ENCODE results near the gene SERAC1.
"Not testable (repeated sequence)": the region's sequence is repeated elsewhere in the genome, so short reads cannot be mapped to it uniquely, and the experiment has no call there.

SERAC1 gene

DNA sequence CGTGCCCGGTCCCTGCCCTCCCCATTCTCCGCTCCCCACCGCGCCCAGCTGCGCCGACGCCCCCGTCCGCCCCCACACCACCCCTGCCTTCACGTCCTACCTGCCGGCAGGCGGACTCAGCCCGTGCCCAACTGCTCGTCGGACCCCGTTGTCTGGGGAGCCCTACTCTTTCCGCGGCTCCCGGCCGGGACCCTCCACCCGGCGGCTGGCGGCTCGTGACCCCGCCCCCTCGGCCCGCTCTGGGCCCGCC is at the start of gene SERAC1:
Gene SERAC1 (minus strand): TSS at position 223 of the 250 bp plus-strand sequence. CDS start 9,899 bp downstream, outside the sequence.
- no peak for DNase-seq

DNA sequence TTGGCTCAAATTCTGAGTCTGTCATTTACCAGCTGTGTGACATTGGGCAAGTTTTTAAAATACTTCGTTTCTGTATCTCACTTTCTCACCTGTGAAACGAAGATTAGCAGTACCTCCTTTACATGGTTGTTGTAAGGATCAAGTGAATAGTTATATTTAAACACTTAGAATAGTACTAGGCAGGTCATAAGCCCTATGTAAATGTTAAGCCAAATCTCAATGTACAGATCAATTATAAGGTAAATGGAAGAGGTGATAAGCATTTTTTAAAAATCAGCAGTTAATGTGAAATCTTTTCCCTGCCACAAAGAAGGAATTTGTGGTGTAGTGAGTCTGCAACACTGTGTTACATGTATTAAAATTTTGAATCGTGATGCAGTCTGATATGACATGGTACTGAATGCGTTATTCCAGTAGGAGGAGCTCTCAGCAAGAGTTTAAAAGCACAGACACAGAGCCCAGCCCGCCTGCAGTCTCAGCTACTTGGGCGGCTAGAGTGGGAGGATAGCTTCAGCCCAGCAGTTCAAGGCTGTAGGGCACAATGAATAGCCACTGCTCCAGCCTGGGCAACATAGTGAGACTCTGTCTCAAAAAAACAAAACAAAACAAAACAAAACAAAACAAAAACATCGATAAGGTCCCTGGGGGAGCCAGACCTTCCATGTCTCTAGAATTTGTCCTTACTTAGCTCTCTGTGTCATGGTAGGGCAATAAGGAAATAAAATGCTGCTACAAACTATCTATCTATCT is 46.0 kb upstream of the SERAC1 start:
- DNase-seq: peak; percentile 57

DNA sequence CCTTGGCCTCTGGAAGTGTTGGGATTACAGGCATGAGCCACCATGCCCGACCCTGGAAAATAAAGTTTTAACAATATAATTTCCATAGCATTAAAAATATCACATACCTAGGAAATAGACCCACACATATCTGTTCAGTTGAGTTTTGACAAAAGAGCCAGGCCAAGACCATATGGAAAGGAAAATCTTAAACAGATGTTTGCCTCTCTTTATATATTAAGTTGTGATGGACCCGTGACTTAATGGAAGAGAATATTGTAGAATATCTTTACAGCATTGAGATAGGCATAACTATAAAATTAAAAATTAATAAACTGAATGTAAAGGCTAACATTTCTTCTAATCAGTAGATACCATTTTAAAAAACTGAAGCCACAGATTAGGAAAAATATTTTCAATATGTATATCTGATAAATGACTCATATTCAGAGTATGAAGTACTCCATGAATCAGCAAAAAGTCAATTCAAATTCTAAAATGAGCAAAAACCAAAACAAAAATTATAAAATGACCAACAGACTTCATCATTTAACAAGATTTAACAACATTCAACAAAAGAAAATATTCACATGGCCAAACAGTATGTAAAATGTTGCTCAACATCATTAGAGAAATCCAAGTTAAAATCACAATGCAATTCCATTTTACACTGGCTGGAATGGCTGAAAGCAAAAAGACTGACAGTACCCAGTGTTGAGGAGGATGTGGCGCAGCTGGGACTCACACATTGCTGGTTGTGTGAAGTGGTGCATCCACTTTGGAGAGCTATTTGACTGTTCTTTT is 43.4 kb upstream of the SERAC1 start:
- DNase-seq: no peak

DNA sequence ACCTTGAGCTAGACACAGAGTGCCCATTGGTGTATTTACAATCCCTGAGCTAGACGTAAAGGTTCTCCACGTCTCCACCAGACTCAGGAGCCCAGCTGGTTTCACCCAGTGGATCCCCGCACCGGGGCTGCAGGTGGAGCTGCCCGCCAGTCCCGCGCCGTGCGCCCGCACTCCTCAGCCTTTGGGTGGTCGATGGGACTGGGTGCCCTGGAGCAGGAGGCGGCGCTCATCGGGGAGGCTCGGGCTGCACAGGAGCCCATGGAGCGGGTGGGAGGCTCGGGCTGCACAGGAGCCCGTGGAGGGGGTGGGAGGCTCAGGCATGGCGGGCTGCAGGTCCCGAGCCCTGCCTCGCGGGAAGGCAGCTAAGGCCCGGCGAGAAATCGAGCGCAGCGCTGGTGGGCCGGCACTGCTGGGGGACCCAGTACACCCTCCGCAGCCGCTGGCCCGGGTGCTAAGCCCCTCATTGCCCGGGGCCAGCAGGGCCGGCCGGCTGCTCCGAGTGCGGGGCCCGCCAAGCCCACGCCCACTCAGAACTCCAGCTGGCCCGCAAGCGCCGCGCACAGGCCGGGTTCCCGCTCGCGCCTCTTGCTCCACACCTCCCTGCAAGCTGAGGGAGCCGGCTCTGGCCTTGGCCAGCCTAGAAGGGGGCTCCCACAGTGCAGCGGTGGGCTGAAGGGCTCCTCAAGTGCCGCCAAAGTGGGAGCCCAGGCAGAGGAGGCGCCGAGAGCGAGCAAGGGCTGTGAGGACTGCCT is 41.7 kb upstream of the SERAC1 start:
- DNase-seq: not testable (repeated sequence)

DNA sequence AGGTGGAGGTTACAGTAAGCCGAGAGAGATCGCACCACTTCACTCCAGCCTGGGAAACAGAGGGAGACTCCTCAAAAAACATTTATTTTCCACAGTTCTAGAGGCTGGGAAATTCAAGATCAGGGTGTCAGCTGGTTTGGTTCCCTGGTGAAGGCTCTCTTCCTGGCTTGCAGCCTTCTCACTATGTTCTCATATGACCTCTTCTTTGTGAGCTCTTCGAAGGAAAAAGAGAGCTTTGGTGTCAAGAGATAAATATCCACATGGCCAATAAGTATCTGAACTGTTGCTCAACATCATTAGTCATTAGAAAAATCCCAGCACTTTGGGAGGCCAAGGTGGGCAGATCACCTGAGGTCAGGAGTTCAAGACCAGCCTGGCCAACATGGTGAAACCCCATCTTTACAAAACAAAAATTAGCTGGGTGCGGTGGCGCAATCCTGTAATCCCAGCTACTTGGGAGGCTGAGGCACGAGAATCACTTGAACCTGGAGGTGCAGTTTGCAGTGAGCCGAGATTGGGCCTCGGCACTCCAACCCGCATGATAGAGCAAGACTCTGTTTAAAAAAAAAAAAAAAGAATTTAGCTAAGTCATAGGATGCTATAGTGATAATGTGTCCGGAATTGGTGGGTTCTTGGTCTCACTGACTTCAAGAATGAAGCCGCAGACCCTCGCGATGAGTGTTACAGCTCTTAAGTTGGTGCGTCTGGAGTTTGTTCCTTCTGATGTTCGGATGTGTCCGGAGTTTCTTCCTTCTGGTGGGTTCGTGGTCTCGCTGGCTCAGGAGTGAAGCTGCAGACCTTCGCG is 40.4 kb upstream of the SERAC1 start:
- DNase-seq: not testable (repeated sequence)

DNA sequence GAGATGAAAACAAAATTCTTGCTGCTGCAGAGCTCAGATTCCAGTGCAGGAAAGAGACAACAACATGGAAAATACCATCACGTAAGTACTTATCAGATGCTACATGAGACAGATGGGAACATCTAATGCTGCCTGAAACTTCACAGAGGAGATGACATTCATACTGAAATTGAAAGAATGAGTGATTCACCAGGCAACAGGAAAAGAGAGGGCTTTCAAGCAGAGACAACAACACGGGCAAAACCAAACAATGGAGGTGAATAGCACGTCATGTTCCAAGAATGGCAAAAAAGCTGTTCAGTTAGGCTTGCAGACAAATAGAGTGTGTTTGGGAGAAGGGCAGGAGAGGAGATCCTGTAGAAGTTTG is 39.3 kb upstream of the SERAC1 start:
- peak; percentile 23 for DNase-seq

DNA sequence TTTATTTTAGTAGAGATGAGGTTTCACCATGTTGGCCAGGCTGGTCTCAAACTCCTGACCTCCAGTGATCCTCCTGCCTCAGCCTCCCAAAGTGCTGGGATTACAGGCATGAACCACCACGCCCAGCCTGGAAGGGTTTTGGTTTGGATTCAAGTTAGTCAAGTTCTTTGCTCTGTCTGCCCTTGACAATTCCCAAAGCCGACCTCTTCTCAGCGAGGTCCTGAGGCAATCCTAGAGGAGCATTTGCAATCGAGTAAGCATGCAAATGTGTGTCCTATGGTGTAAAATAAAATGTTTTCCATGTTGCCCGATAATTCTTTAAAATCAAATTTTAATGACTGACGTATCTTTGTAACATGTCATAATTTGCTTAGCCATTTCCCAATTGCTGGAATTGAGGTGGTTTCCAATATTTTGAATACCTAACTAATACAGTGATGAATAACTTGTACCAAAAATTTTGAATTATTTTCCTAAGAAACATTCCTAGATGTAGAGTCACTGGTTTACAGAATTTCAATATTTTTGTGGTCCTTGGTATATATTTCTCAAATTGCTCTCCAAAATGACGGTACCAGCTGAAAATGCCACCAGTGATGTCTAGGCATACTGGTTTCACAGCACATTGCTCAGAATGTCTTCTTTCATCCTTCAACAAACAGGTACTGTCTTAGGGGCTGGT is 38.8 kb upstream of the SERAC1 start:
- no peak for DNase-seq

DNA sequence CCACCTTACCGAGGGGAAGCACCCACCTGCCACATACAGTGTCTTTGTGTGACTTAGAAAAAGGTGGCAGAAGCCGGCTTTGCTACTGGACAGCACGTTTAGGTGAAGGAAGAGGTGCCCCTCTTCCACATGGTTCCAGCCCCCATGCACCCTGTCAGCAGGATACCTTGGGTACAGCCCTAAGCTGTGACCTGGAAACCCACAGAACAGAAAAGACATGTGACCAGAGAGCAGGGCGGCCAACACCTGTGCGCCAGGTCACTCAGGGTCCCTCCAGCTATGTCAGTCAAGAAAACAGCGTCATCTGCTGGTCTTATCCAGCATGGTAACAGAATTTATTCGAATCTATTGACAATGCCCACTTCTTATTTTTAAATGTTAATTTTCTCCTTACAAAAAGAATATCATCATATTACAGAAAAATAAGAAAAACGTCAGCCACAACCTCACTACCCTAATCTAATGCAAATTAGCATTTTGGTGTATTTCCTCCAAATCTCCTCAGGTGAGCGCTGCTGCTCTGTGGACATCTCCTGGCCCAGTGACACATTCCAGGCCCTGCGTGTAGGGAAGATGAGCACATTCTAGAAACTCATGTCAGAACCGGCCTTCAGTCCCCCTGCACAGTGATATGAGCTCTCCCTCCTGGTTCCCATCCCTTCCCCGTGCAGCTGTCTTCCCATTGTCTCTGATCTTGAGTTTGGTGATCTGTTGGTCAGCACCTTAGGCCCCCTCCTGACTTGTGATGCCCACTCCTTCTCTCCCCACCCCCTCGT is 37.3 kb upstream of the SERAC1 start:
- DNase-seq: no peak

DNA sequence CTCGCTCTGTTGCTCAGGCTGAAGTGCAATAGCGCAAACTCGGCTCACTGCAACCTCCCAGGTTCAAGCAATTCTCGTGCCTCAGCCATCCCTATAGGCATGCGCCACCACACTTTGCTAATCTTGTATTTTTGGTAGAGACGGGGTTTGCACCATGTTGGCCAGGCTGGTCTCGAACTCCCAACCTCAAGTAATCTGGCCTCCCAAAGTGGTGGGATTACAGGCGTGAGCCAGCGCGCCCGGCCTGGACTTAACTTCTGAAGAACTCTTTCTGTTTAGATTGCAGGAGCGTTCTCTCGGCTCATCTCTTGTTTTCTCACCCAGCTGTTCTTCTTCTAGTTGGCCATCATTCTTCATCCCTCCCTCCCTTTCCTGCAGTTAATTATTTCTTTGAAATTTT is 30.4 kb upstream of the SERAC1 start:
- no peak for DNase-seq

DNA sequence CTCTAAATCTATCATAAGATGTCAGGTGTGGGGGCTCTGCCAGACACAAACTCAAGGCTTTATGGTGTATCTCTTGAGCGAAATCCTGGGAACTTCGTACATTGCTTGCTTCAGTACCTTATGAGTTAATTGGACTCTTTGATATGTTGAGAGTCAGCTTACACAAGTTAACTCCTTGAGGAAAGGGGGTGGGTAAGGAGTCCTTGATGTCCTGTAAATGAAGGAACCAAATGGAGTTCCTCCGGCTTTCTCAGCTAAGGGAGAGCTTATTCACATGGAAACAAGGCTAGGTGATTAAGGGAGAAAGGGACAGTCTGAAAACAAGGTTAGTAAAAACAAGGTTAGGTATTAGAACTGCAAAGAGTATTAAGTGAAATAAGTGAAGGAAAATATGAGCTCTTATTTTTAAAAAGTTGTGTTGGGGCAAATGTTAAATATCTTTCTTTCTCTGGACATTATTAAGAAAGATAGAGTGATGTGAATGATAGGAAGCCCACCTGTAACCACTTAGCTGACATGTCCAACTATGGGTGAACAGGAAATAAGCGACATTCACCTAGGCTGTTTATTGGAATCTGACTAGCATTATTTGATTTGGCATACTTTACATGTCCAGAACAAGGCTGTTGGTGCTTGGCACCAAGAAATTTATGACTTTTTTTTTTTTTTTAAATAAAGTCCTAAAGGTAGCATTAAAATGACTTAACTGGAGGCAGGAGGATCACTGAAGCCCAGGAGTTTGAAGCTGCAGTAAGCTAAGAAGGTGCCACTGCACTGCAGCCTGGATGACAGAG is 26.6 kb upstream of the SERAC1 start:
- no peak for DNase-seq

DNA sequence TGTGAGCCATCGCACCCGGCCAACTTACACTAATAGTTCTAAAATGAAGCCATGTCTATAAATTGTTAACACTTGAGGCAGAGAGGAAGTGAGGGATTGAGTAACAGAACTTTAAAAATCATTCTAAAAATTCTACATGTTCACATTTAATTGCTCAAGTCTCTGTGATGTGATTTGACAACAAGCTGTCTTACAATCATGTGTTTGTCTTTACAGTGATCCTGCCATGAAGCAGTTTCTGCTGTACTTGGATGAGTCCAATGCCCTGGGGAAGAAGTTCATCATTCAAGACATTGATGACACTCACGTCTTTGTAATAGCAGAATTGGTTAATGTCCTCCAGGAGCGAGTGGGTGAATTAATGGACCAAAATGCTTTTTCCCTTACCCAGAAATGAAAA is 23.7 kb upstream of the SERAC1 start:
- DNase-seq: no peak

DNA sequence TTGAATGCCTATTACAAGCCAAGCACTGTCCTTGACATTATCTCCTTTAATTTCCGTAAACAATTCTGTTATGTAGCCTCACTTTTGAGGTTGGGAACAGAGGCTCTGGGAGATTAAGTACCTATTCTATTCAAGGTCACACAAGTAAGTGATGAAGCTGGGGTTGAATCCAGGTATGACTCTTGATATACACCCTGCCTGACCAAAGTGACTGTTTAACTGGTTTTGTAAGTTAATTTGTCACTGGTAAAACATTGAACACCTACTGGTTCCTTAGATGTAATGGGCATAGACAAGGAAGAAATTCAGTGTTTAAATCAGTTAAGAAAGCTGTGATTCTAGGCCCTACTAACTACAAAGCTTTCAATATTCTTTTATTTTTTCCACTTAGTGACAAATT is 23.0 kb upstream of the SERAC1 start:
- no peak for DNase-seq

DNA sequence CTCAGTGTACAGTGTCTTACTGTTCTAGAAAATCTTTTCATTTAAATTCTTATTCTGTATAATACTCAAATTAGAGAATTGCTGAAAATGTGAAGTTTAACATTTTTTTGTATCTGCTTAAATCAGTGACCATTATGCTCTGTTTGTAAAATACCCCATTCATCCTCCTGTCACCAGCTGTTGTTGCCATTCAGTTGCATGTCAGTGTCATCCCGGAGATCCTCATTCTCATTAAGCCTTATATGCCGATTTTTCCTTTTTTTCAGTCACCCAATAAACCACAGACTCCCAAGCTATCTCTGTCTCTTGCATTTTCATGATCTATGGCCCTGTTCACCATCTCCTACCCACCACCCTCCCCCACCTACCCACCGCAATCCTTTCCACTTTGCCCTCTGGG is 20.5 kb upstream of the SERAC1 start:
- DNase-seq: no peak

DNA sequence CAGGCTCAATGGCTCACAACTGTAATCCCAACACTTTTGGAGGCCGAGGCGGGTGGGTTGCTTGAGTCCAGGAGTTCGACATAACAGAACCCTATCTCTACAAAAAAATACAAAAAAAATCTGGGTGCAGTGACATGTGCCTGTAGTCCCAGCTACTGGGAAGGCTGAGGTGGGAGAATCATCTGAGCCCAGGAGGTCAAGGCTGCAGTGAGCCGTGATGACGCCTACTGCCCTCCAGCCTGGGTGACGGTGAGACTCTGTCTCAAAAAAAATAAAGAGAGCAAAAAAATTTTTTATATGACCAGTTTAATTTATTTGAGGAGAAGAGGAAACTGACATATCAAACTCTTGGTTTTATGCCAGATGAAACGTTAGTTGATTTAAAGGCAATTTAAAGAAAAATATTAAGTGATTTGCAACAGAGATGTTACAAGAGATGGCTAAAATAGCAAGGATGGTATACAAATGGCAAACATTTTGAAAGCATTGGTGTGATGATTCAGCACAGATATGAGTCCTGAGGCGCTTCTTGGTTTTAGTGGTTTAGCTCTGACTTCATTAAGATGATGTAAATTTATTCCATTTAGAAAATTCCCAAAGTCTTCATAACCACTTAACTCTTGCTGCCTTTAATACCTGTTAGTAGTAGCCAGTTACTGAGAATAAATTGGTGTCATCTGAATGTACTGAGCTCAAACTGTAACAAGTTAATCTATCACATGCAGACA is 17.8 kb upstream of the SERAC1 start:
- DNase-seq: no peak

DNA sequence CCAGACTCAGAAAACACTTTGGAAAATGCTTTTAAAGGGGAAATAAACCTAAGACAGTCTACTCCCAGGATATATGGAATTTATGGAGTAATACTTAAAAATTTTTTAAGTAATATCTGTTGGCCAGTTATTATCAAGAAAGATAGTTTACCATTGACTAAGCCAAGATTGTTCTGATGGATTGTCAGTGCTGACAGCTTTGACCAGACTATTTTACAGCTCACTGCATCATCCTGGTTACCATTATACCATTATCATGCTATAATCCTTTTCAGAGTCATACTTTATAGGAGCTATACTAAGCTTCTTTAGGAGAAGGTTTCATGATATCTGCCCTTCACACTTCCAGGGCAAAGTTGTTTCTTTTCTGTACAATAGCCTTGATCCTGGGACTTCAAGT is 16.5 kb upstream of the SERAC1 start:
- DNase-seq: no peak

DNA sequence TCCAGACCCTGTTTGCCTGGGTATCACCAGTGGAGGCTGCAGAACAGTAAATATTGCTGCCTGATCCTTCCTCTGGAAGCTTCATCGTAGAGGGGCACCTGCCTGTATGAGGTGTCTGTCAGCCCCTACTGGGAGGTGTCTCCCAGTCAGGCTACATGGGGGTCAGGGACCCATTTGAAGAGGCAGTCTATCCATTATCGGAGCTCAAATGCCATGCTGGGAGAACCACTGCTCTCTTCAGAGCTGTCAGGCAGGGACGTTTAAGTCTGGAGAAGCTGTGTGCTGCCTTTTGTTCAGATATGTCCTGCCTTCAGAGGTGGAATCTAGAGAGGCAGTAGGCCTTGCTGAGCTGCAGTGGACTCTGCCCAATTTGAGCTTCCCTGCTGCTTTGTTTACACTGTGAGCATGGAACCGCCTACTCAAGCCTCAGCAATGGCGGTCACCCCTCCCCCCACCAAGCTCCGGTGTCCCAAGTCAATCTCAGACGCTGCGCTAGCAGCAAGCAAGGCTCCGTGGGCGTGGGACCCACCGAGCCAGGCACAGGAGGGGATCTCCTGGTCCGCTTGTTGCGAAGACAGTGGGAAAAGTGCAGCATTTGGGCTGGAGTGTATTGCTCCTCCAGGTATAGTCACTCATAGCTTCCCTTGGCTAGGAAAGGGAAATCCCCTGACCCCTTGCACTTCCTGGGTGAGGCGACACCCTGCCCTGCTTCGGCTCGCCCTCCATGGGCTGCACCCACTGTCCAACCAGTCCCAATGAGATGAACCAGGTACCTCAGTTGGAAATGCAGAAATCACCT is 15.3 kb upstream of the SERAC1 start:
- not testable (repeated sequence) for DNase-seq

DNA sequence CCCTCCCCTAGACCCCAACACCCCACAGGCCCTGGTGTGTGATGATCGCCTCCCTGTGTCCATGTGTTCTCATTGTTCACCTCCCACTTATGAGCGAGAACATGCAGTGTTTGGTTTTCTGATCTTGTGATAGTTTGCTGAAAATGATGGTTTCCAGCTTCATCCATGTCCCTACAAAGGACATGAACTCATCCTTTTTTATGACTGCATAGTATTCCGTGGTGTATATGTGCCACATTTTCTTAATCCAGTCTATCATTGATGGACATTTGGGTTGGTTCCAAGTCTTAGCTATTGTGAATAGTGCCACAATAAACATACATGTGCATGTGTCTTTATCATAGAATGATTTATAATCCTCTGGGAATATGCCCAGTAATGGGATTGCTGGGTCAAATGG is 9.7 kb upstream of the SERAC1 start:
- DNase-seq: not testable (repeated sequence)

DNA sequence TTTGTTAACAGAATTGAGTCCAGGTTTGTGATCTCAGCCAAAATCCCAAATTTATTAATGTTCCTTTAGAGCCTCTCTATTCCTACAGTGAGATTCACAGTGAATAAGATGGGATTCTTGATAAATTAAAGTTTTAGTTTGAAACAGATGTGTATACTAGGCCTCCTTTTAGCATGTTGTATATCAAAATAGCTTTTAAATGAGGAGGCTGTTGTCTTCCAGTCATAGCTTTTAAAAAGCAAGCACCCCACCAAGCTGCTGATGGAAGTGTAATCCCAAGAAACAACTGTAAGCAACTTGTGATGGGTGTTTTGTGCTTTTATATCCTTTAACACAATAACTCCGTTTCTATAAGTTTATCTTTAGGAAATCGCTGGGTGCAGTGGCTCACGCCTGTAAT is 7.0 kb upstream of the SERAC1 start:
- no peak for DNase-seq

DNA sequence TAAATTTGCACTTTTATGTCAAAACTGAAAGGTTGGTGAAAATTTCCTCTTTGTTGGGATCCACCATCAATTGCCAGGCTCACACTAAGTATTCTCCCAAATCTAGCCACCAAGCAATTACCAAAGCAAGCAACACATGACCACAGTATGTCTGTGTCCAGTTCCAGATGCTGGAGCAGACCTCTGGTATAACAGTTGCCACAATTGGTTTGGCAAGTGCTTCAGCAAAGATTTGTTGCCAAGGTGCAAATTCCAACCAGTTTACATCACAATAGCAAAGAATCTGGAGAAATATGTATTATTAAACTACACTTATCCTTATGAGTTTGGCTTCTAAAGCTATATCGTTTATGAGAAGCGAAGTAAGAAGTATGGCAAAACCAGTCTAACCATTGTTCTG is 6.5 kb upstream of the SERAC1 start:
- DNase-seq: no peak
